GM19099 (cell line): Measurements from ENCODE around the gene ADPRH.

ENCODE experiments used
- POLR2A ChIP-seq: IDR thresholded peaks from 3 replicates; pipeline ENCODE4 v1.6.1; 2011; ENCODE audit warnings: low read depth; ENCODE audit not compliant: insufficient read length; ENCODE audit errors: extremely low read depth

ADPRH gene

GRCh38 chr3:119608405-119609000, 29.2 kb downstream of the ADPRH start:
- TF ChIP-seq POLR2A: no peak

DNA sequence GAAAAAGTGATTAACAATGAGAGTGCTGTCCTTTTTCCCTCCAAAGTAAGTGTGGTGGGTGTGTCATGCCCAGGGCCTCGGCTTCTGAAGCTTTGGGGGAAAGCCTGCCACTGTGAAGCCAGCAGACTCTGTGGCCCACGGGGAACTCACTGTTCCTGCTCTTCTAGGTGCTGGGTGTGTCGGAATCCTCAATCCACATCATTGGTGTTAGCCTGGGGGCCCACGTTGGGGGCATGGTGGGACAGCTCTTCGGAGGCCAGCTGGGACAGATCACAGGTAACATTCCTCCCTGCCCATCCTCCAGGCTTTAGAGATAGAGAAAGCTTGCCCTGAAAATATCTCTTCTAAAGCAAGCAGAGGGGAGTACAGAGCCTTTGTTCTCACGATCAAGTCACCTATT, 30.0 kb downstream of the ADPRH start:
- TF ChIP-seq POLR2A: no peak

DNA sequence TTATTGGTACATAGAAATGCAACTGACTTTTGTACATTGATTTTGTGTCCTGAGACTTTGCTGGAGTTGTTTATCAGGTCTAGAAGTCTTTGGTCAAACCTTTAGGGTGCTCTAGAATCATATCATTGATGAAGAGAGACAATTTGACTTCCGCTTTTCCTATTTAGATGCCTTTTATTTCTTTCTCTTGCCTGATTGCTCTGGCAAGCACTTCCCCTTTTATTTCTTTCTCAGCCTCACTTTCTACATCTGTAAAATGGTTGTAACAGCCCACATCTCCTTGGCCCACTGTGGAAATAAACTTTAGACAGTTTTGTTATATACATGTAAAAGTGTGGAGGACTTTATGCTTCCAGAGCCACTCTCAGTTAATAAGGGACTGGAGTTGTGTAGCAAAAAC, 32.4 kb downstream of the ADPRH start:
- no peak for TF ChIP-seq POLR2A

GRCh38 chr3:119613201-119613600, 33.9 kb downstream of the ADPRH start:
- TF ChIP-seq POLR2A: no peak

DNA sequence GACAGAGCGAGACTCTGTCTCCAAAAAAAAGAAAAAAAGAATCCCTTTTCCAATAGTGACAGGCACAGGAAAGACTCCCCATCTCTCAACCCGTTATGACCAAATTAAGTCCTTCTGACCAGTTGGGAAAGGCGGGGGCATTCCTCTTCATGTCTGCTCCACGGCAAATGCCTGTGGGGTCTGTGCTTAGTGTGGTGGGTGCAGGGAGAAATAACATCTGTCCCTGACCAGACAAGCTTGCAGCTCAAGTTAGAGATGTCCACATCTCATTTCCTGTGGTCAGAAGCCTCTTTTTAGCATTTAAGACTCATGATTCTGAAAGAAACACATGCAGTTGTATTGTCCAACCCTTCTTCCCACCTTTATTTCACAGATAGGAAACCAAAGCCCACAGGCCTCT, 34.6 kb downstream of the ADPRH start:
- no peak for TF ChIP-seq POLR2A

DNA sequence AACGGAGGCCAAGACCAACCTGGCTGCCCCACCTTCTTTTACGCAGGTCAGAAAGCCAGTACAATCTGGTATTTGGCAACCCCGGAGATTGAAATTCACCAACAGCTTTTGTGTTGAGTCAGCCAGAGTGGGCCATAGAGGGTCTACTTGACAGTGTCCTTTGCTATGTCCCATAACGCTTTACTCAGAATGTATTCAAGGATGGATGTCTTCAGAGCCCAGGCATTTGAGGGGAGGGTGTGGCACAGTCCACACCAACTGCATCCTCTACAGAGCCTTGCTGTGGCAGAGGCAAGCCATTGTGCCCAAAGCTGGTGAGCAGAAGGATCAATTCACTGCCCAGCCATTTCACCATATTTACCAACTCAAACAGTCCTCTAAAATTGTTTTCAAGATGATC, 36.8 kb downstream of the ADPRH start:
- TF ChIP-seq POLR2A: no peak

GRCh38 chr3:119619094-119619493, 39.8 kb downstream of the ADPRH start:
- TF ChIP-seq POLR2A: no peak

DNA sequence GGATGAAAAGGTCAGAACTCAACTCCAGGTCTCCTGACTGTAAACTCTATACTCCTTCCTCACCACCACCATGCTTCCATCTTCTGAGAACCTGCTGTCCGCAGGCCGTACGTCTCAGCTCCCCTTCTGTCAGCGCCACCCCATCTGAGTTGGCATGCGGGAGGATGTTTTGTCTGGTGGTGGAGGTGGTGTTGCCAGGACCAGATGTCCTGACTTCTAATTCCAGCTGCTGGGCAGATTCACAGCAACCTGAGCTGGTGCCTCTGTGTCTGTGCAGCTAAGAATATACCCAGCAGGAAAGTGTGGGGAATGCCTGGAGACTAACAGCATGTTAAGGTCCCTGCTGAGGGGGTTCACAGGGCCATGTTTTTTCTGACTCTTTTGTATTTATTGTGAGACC, 41.6 kb downstream of the ADPRH start:
- TF ChIP-seq POLR2A: no peak

DNA sequence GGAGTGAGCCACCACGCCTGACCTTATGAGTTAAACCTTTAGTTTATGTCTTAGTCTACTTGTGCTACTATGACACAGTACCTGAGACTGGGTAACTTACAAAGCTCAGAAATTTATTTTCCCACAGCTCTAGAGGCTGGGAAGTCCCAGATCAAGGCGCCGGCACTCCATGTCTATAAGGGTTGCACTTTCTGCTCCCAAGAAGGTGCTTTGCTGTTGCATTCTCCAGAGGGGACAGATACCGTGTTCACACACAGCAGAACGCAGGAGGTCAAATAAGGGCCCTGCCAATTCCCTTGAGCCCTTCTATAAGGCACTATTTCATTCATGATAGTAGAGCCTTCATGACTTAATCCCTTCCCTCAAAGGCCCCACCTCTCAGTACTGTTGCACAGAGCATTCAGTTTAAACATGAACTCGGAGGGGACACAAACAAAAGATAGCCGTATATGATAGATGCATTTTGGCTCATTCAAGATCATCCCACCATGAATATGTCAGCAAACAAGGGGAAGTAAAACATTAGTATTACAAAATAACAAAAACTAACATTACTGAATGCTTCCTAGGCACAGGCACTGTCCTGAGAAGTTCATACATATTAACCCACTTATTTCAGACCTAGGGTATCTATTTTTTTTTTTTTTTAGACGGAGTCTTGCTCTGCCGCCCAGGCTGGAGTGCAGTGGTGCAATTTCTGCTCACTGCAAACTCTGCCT, 44.9 kb downstream of the ADPRH start:
- no peak for TF ChIP-seq POLR2A

- no peak for TF ChIP-seq POLR2A
These were observed 46.3 kb downstream of the ADPRH start for GRCh38 chr3:119625451-119626153.

DNA sequence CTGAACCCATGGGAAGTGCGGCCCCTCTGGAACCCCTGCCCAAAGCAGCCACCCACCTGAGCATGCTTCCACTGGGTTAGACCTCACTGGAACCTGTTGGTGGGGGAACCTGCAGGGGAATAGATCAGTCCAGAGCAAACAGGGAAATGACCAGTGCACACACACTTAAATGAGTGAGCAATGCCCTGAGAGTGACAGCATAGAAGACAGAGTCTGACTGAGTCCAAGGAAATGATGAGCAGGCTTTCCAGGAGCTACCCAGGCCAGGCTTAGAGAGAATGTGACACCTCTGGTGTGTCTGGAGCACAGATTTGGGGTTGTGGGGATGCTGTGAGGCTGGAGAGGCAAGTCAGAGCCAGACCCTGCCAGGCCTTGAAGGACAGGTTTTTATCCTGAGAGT, 46.9 kb downstream of the ADPRH start:
- no peak for TF ChIP-seq POLR2A

DNA sequence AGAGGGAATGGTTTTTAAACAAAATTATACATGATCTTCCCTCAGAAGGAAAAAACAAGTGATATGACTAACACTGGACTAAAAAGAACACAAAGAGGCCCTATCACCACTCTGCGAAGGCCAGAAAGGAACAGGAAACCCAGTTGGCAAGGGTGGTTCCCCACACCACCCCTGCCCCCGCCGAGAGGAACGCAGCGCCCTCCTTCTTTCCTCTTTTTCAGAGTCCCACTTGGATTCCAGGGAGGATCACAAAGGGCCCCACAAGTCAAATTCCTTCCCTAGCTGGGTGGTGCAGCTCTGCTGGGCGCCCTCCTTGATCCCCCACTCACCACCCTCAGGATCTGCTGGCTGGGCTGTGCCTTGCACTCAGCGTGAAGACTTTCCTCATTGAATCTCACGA, 48.2 kb downstream of the ADPRH start:
- no peak for TF ChIP-seq POLR2A

DNA sequence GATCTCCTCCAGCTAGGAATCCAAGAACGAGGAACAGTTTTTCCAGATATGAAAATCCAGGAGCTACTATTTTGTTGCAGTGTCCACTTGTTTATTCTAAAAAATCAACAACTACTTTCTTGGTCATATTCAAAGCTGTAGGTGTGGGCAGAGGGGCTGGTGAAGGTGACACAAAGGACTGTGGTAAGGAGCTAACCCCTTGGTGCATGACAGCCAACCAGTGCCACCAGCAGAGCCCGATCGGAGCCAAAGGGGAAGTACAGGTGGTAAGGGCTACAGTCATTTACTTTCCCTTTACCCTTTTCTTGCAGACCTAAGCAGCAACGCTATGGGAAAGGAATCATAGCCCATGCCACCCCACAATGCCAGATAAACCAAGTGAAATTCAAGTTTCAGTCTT, 49.1 kb downstream of the ADPRH start:
- no peak for TF ChIP-seq POLR2A

GRCh38 chr3:119628816-119629445, 49.6 kb downstream of the ADPRH start:
- TF ChIP-seq POLR2A: no peak

- no peak for TF ChIP-seq POLR2A
These were observed 51.0 kb downstream of the ADPRH start for GRCh38 chr3:119630128-119630879.
